Sigmoid colon (tissue), 4 donors: Measurements from ENCODE around the gene GRB10.

Source experiments
- CTCF ChIP-seq, 4 experiments: fragments of 450-650 bp in 3 of 4; fragments of 200-600 bp in 1 of 4; IDR thresholded peaks; one replicate each; pipeline ENCODE4 v1.5.1; 2016 to 2019; ENCODE audit warnings: antibody characterized with exemption in 4 of 4, mild to moderate bottlenecking in 3 of 4, moderate library complexity in 2 of 4
- POLR2A ChIP-seq, 2 donors: fragments of 450-650 bp; IDR thresholded peaks; one replicate each; pipeline ENCODE4 v1.6.1; 2016; ENCODE audit warnings: antibody characterized with exemption in 2 of 2, mild to moderate bottlenecking in 2 of 2, moderate library complexity in 2 of 2
- POLR2AphosphoS5 ChIP-seq, 4 donors: sonication (generic); formaldehyde crosslinking; IDR thresholded peaks; one replicate each; pipeline ENCODE4 v1.6.1; 2017; ENCODE audit warnings: antibody characterized with exemption in 4 of 4

GRCh38 chr7:50734246-50734645 lies 48.5 kb downstream of the GRB10 start:
- TF ChIP-seq POLR2AphosphoS5 (IDR thresholded peaks at IDR 0.05) (no peak), CTCF (IDR thresholded peaks at IDR 0.05) (no peak), POLR2A (IDR thresholded peaks at IDR 0.05) (no peak)
